Uterus (tissue), 2 donors: ENCODE results near the gene NTRK2.

ENCODE experiments used
- POLR2A ChIP-seq, 2 donors: fragments of 450-650 bp; IDR thresholded peaks; one replicate each; pipeline ENCODE4 v1.6.1; 2016; ENCODE audit warnings: antibody characterized with exemption in 2 of 2, mild to moderate bottlenecking in 1 of 2, moderate library complexity in 1 of 2
- TF ChIP-seq, protein P1 (sequence below), 4 experiments: fragments of 200-600 bp in 2 of 4; fragments of 450-650 bp in 2 of 4; sonication (generic) in 2 of 4; IDR thresholded peaks; one replicate each; pipeline ENCODE4 v1.5.1; 2016 to 2019; ENCODE audit warnings: antibody characterized with exemption in 4 of 4, mild to moderate bottlenecking in 2 of 4, moderate library complexity in 1 of 4

DNA sequence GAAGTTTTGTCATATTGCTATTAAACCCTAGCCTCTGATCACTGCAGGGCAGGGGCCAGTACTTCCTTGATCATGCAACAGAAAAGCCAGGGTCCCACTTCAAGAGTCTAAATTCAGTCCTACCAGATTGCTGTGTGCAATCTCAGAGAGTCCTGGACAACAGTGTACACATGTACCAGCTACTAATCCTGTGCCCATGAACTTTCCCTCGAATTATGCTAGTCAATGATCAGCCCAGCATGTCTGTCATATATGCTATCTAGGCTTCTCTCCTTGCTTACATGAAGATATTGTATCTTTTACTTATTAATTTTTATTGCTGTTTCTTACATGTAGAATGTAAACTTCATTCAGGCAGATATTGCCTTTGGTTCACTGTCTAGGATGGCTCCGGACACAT is 367.0 kb downstream of the NTRK2 start:
- TF ChIP-seq, protein P1, sequence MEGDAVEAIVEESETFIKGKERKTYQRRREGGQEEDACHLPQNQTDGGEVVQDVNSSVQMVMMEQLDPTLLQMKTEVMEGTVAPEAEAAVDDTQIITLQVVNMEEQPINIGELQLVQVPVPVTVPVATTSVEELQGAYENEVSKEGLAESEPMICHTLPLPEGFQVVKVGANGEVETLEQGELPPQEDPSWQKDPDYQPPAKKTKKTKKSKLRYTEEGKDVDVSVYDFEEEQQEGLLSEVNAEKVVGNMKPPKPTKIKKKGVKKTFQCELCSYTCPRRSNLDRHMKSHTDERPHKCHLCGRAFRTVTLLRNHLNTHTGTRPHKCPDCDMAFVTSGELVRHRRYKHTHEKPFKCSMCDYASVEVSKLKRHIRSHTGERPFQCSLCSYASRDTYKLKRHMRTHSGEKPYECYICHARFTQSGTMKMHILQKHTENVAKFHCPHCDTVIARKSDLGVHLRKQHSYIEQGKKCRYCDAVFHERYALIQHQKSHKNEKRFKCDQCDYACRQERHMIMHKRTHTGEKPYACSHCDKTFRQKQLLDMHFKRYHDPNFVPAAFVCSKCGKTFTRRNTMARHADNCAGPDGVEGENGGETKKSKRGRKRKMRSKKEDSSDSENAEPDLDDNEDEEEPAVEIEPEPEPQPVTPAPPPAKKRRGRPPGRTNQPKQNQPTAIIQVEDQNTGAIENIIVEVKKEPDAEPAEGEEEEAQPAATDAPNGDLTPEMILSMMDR (IDR thresholded peaks at IDR 0.05), result no peak
- no peak for TF ChIP-seq POLR2A (IDR thresholded peaks at IDR 0.05)
